ENCODE measurements around the gene NAP1L5. TPM values are rescaled to one million over a fixed set of nuclear protein-coding genes. Genes with fewer than 3 reads are reported as not detected.

The NAP1L5 gene
- total and polyA plus RNA-seq, 5 donors = 5.2 to 12.9 (median 6.8) TPM

GRCh38 chr4:88661739-88662138, 35.9 kb downstream of the NAP1L5 start:
- peaks cover 3% of the 10 kb centered on the region for H3K4me1 ChIP-seq (ENCODE audit: control insufficient read depth, insufficient read depth, low read length)
- no peak for DNase-seq
- 88% methylated on average over 2 of the region's 2 CpGs for WGBS
- intact Hi-C loops (cut with DNase I) = loop anchor here in 2 of 4 donors (5.0 to 10.0 kb wide), 2 partner anchors 124 to 127 kb away; no protein-coding TSS in a partner anchor
- no peak overlapping the region for H3K27ac ChIP-seq (ENCODE audit: low read length)
- H3K4me3 ChIP-seq (ENCODE audit: low read length) = no peak overlapping the region
- ATAC-seq = no peak
- H3K9me3 ChIP-seq (ENCODE audit: control insufficient read depth, low read length) = no peaks in the 10 kb centered on the region
- no peaks in the 10 kb centered on the region for H3K27me3 ChIP-seq (ENCODE audit: control insufficient read depth, insufficient read depth)

- Histone ChIP-seq H3K27me3 (ENCODE audit: control insufficient read depth, insufficient read depth) (no peaks in the 10 kb centered on the region), H3K4me1 (ENCODE audit: control insufficient read depth, insufficient read depth, low read length) (peaks cover 3% of the 10 kb centered on the region), H3K9me3 (ENCODE audit: control insufficient read depth, low read length) (no peaks in the 10 kb centered on the region), H3K4me3 (ENCODE audit: low read length) (no peak overlapping the region), H3K27ac (ENCODE audit: low read length) (no peak overlapping the region)
- ATAC-seq (no peak), DNase-seq (no peak)
- intact Hi-C loops (cut with DNase I) = loop anchor here in 2 of 4 donors (5.0 to 10.0 kb wide), 2 partner anchors 123 to 126 kb away; no protein-coding TSS in a partner anchor
- WGBS = 90% methylated on average over 7 of the region's 7 CpGs
These were observed 37.0 kb downstream of the NAP1L5 start for GRCh38 chr4:88660446-88661294.

- no peaks in the 10 kb centered on the region for H3K9me3 ChIP-seq (ENCODE audit: control insufficient read depth, low read length)
- H3K27me3 ChIP-seq (ENCODE audit: control insufficient read depth, insufficient read depth) = no peaks in the 10 kb centered on the region
- H3K4me3 ChIP-seq (ENCODE audit: low read length) = no peak overlapping the region
- H3K4me1 ChIP-seq (ENCODE audit: control insufficient read depth, insufficient read depth, low read length) = peaks cover 3% of the 10 kb centered on the region
- ATAC-seq = no peak
- intact Hi-C loops (cut with DNase I) = loop anchor here (2.0 to 10.0 kb wide), 3 partner anchors 123 to 125 kb away; no protein-coding TSS in a partner anchor
- H3K27ac ChIP-seq (ENCODE audit: low read length) = no peak overlapping the region
- no peak for DNase-seq
These were observed 37.8 kb downstream of the NAP1L5 start for GRCh38 chr4:88659890-88660208.

- DNase-seq (peak in 2 of 3 donors; percentile 37 to 63), ATAC-seq (peak; percentile 95 to 97)
- H3K27me3 ChIP-seq (ENCODE audit: control insufficient read depth, insufficient read depth) = no peaks in the 10 kb centered on the region
- intact Hi-C loops (cut with DNase I) = loop anchor here in 2 of 4 donors (2.0 to 10.0 kb wide), 2 partner anchors 122 to 124 kb away; no protein-coding TSS in a partner anchor
- H3K27ac ChIP-seq (ENCODE audit: low read length) = no peak overlapping the region
- H3K4me3 ChIP-seq (ENCODE audit: low read length) = no peak overlapping the region
- H3K4me1 ChIP-seq (ENCODE audit: control insufficient read depth, insufficient read depth, low read length) = peaks cover 3% of the 10 kb centered on the region
- 42% methylated on average over 4 of the region's 4 CpGs for WGBS
- no peaks in the 10 kb centered on the region for H3K9me3 ChIP-seq (ENCODE audit: control insufficient read depth, low read length)
These were observed 38.4 kb downstream of the NAP1L5 start for GRCh38 chr4:88659055-88659889.

DNA sequence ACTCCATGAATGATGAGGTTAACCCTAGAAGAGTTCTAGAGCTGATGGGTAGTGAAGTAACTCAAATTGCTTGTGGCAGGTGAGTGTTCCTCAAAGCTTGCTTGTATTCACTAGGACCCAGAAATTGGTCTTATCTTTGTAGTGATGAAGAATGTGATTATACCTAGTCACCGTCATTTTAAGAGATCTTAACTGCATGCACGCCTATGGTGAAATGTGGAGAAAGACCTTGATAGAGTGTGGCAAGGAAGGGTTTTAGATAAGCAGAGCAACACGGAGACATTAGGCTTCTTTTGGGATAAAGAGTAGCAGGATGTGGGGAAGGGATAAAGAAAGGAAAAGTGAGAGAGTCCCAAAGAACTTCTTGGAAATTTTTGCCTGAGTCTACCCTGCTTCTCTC, 42.4 kb downstream of the NAP1L5 start:
- ATAC-seq = no peak
- H3K4me3 ChIP-seq (ENCODE audit: low read length) = no peak overlapping the region
- intact Hi-C loops (cut with DNase I) = loop anchor here in 1 of 4 donors (10.0 kb wide), 1 partner anchor 120 kb away; no protein-coding TSS in a partner anchor

DNA sequence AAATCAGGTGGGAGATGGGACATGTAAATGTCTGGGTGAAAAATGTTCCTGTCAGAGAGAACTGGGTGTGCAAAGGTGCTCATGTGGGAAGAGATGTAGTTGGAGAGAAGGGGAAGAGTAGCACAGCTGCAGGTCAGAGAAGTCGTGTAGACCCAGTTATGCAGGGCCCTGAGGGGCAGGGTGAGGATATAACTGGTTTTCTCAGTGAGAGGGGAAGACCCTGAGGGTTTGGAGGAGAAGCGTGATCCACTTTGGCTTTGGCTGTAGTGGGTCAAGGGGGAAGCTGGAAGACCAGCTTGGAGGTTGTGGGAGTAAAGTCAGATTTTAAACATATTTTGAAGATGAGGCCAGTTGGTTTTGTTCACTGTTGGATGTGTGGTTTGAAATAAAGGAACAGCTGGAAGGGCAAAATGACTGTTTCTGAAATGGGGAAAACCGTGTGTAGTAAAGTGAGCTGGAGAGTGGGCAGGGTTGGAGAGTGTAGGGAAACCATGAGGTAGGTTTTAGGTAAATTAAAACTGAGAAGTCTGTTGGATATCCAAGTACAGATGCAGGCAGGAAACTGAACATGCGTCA, 44.2 kb downstream of the NAP1L5 start:
- intact Hi-C loops (cut with DNase I) = loop anchor here in 1 of 4 donors (10.0 kb wide), 1 partner anchor 119 kb away; no protein-coding TSS in a partner anchor
- H3K27ac ChIP-seq (ENCODE audit: low read length) = no peak overlapping the region

More for the DNA sequence above, 42.4 kb downstream of the NAP1L5 start:
- H3K27ac ChIP-seq (ENCODE audit: low read length) = no peak overlapping the region
- no peak for DNase-seq
- peaks cover 3% of the 10 kb centered on the region for H3K4me1 ChIP-seq (ENCODE audit: control insufficient read depth, insufficient read depth, low read length)
- no peaks in the 10 kb centered on the region for H3K27me3 ChIP-seq (ENCODE audit: control insufficient read depth, insufficient read depth)
- no peaks in the 10 kb centered on the region for H3K9me3 ChIP-seq (ENCODE audit: control insufficient read depth, low read length)
- 85% methylated on average over 3 of the region's 3 CpGs for WGBS

GRCh38 chr4:88649716-88650115, 47.9 kb downstream of the NAP1L5 start:
- 77% methylated on average over 3 of the region's 3 CpGs for WGBS
- no peaks in the 10 kb centered on the region for H3K27me3 ChIP-seq (ENCODE audit: control insufficient read depth, insufficient read depth)
- intact Hi-C loops (cut with DNase I) = loop anchor here in 2 of 4 donors (5.0 to 10.0 kb wide), 2 partner anchors 57 to 115 kb away; partner anchors contain the start of gene HERC3 (in 1 of the 2)
- no peak for DNase-seq
- H3K27ac ChIP-seq (ENCODE audit: low read length) = no peak overlapping the region
- H3K4me1 ChIP-seq (ENCODE audit: control insufficient read depth, insufficient read depth, low read length) = peaks cover 8% of the 10 kb centered on the region
- H3K4me3 ChIP-seq (ENCODE audit: low read length) = no peak overlapping the region
- no peak for ATAC-seq
- H3K9me3 ChIP-seq (ENCODE audit: control insufficient read depth, low read length) = no peaks in the 10 kb centered on the region

More for the DNA sequence above, 44.2 kb downstream of the NAP1L5 start:
- H3K27me3 ChIP-seq (ENCODE audit: control insufficient read depth, insufficient read depth) = no peaks in the 10 kb centered on the region
- no peaks in the 10 kb centered on the region for H3K9me3 ChIP-seq (ENCODE audit: control insufficient read depth, low read length)
- WGBS = 79% methylated on average over 4 of the region's 4 CpGs
- DNase-seq (no peak), ATAC-seq (no peak)
- H3K4me1 ChIP-seq (ENCODE audit: control insufficient read depth, insufficient read depth, low read length) = peaks cover 5% of the 10 kb centered on the region
- no peak overlapping the region for H3K4me3 ChIP-seq (ENCODE audit: low read length)

DNA sequence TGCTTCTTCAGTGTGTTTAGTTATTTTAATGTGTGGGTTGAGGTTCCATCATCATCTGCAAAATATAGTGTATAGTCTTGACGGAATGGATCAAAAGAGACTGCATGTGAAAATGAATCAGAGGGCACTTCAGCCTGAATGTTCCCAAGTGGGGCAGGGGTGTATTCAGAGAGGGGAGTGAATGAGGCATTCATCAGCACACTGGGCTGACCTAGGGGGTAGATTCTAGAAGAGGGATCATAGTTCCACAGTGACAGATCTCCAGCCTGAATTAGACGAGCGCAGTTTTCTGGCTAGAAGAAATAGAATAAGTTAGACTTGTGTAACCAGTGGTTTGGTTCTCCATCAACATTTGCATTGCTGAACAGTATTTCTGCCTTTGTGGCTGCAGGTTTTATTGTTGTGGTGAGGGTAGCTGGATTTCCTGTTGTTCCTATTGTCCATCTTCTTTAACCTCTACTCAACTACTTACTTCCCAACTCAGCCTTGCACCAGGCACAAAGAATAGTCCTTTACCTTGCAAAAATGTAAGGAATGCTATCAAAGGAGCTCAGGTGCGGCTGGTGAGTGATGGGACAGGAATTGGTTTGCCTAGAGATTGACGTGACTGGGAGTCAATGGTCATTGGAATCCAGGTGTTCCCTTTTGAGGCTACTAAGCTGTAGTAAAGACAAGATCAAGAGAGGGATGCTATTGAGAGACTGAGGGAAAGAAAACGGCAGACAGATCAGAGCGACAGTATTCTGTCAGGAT, 50.9 kb downstream of the NAP1L5 start:
- no peak overlapping the region for H3K4me3 ChIP-seq (ENCODE audit: low read length)
- no peak overlapping the region for H3K27ac ChIP-seq (ENCODE audit: low read length)
- WGBS = 97% methylated on average over 7 of the region's 7 CpGs
- intact Hi-C loops (cut with DNase I) = loop anchor here in 1 of 4 donors (5.0 kb wide), 1 partner anchor 54 kb away; the partner anchor contains the start of gene HERC3
- no peaks in the 10 kb centered on the region for H3K27me3 ChIP-seq (ENCODE audit: control insufficient read depth, insufficient read depth)
- ATAC-seq (no peak), DNase-seq (no peak)
- peaks cover 8% of the 10 kb centered on the region for H3K4me1 ChIP-seq (ENCODE audit: control insufficient read depth, insufficient read depth, low read length)
- H3K9me3 ChIP-seq (ENCODE audit: control insufficient read depth, low read length) = no peaks in the 10 kb centered on the region

DNA sequence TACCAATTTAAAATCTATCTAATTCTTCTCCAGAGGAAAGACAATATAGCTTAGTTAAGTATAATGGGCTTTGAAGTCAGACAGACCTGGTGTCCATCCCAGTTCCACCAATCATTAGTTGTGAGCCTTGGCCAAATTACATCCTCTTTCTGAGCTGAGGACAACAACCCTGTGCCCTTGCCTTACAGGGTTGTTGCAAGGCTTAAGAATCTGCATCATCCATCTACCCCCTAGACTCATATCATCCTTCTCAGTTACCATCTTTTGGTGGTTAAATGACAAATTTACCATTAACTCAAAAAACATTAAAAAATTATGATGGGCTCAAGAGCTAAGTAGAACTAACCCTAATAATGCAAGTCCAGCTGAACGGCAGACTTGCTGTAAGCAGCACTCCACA, 51.6 kb downstream of the NAP1L5 start:
- intact Hi-C loops (cut with DNase I) = loop anchor here in 1 of 4 donors (5.0 kb wide), 1 partner anchor 54 kb away; the partner anchor contains the start of gene HERC3
- peaks cover 8% of the 10 kb centered on the region for H3K4me1 ChIP-seq (ENCODE audit: control insufficient read depth, insufficient read depth, low read length)
- no peak overlapping the region for H3K4me3 ChIP-seq (ENCODE audit: low read length)
- 99% methylated on average over 1 of the region's 1 CpG for WGBS
- H3K9me3 ChIP-seq (ENCODE audit: control insufficient read depth, low read length) = no peaks in the 10 kb centered on the region
- no peak for ATAC-seq
- H3K27me3 ChIP-seq (ENCODE audit: control insufficient read depth, insufficient read depth) = no peaks in the 10 kb centered on the region
- DNase-seq = no peak
- H3K27ac ChIP-seq (ENCODE audit: low read length) = no peak overlapping the region
